Activated CD8-positive, alpha-beta memory T cell treated with anti-CD3 and anti-CD28 coated beads, Interleukin-2, amount 10 ng/mL, durations not matched to agents 7 days and 5 days (primary cell): Measurements from ENCODE around the gene TTC38. TPM values are rescaled to one million over a fixed set of nuclear protein-coding genes. Genes with fewer than 3 reads are reported as not detected.

Experiments used
- ATAC-seq: fragments of 150-1000 bp; cut with Tn5 transposase; one replicate; pipeline ENCODE4 v1.10.0; 2021; ENCODE audit warnings: moderate library complexity
- CTCF ChIA-PET: fragments of 350-600 bp; sonication (Branson Sonifier 250); formaldehyde crosslinking; loops from one replicate; lab custom pipeline; 2021; ENCODE audit warnings: antibody characterized with exemption; lab: Charles Lee
- DNase-seq: peaks from one replicate; pipeline ENCODE4 v3.0.0-alpha.2; 2020
- H3K27ac Mint-ChIP-seq: one replicate; pipeline ENCODE4 v1.8.0; 2021; ENCODE audit warnings: mild to moderate bottlenecking, mixed read lengths
- H3K27me3 Mint-ChIP-seq: one replicate; pipeline ENCODE4 v1.8.0; 2021; ENCODE audit warnings: mixed read lengths
- H3K36me3 Mint-ChIP-seq: one replicate; pipeline ENCODE4 v1.8.0; 2021; ENCODE audit warnings: mild to moderate bottlenecking, mixed read lengths
- H3K4me1 Mint-ChIP-seq: one replicate; pipeline ENCODE4 v1.8.0; 2021; ENCODE audit warnings: mixed read lengths
- H3K4me3 Mint-ChIP-seq: one replicate; pipeline ENCODE4 v1.8.0; 2021; ENCODE audit warnings: mild to moderate bottlenecking, moderate library complexity, mixed read lengths
- H3K9me3 Mint-ChIP-seq: one replicate; pipeline ENCODE4 v1.8.0; 2022; ENCODE audit warnings: low read depth, mixed read lengths
- total RNA-seq, 2 experiments: library from RNA; stranded (reverse); gene quantifications; one replicate each; pipeline ENCODE4 v1.2.3, GENCODE V29; 2021

TTC38 gene
- total RNA-seq, 2 experiments from 2014 or later = 35.3 to 37.1 TPM

DNA sequence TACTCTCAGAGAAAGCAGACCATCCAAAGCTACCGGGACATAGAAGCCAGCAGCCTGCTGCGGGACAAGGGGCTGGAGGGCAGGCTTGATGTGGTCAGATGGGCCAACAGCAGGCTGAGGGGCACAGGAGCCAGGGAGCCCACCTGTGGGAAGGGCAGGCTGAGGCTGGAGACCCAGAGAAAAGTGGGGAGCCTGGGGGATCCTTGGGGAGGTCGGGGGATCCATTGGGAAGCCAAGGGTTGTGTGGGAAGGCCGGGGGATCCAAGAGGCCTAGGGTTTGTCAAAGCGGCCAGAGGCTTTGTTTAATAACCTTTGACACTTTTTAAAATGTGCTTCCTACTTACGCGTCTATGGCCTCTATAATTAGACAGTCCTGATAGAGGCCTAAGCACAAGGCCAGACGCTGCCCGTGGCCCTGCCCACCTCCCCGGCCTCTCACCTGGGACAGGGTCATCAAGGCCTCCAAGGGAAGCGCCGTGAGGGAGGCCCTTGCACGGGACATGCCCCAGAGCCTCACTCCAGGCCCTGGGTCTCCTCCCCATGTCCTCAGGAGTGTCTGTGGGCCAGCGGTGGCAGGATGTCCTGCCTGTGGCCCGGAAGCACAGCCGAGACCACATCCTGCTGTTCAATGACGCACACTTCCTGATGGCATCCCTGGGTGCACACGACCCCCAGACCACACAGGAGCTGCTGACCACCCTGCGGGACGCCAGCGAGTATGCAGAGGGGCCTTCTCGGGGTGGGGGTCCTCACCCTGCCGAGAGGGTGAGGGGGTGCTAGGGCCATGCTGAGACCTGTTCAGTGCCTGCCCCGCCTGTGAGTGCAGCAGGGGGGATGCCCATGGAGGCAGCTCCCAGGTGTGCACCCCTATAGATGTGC lies 20.3 kb downstream of the TTC38 start:
- Mint-ChIP-seq H3K36me3 (peaks cover 57% of the 10 kb centered on the region), H3K27me3 (no peaks in the 10 kb centered on the region)
- CTCF ChIA-PET = interaction anchor here (0.9 to 1.8 kb wide), 4 partner anchors 9 to 282 kb away, joined by 3 to 6 read pairs (median 4); partner anchors contain the start of gene GTSE1

DNA sequence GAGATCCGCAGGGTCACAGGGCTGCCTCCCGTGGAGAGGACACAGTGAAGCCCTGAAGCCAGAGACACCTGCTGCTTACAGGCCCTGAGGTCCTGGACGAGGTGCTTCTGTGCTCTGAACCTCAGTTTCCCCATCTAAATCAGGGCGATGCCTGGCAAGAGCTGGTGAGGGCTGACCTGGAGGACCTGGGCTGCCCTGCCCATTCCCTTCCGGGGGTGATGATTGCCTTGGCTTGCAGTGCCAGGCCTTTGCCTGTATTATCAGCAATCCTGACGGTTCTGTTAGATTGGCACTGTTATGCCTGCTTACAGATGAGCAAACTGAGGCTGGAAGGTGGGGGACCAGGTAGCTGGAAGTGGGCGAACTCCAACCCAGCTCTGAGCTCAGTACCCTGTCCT lies 21.0 kb downstream of the TTC38 start:
- no peak for DNase-seq
- no peaks in the 10 kb centered on the region for H3K27me3 Mint-ChIP-seq
- H3K4me3 Mint-ChIP-seq = peak overlapping the region; percentile 83
- no peak for ATAC-seq
- peaks cover 55% of the 10 kb centered on the region for H3K4me1 Mint-ChIP-seq
- H3K9me3 Mint-ChIP-seq = peaks cover 2% of the 10 kb centered on the region
- CTCF ChIA-PET = interaction anchor here (0.9 to 1.8 kb wide), 3 partner anchors 12 to 283 kb away, joined by 3 to 6 read pairs (median 3); no protein-coding TSS in a partner anchor
- H3K27ac Mint-ChIP-seq = peak overlapping the region; percentile 96
- peaks cover 58% of the 10 kb centered on the region for H3K36me3 Mint-ChIP-seq

More for the DNA sequence above, 20.3 kb downstream of the TTC38 start:
- DNase-seq = peak; percentile 91
- peak overlapping the region; percentile 96 for H3K27ac Mint-ChIP-seq
- H3K4me1 Mint-ChIP-seq = peaks cover 48% of the 10 kb centered on the region
- peaks cover 2% of the 10 kb centered on the region for H3K9me3 Mint-ChIP-seq
- peak; percentile 88 for ATAC-seq
- peak overlapping the region; percentile 83 for H3K4me3 Mint-ChIP-seq

DNA sequence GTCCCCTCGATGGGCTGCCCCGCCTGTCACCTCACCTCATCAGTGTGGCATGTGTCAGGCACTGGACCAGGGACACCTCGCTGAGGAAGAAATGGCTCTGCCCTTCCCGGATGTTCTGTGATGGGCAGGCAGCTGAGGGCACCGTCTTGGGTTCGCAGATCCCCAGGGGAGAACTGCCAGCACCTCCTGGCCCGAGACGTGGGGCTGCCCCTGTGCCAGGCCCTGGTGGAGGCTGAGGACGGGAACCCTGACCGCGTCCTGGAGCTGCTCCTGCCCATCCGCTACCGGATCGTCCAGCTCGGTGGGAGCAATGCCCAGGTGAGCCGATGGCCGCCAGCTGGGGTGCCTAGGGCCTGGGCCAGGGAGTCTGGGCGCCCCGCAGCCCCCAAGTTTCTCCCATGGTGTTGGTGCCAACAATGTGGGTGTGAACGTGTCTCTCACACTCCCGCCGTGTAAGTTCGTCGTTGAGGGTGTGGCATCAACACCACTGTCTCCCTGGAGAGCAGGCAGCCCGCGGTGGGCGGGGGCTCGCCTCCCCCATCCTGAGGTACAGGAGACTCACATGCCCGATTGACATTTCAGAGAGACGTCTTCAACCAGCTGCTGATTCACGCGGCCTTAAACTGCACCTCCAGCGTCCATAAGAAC lies 21.6 kb downstream of the TTC38 start:
- no peaks in the 10 kb centered on the region for H3K27me3 Mint-ChIP-seq
- H3K4me3 Mint-ChIP-seq = no peak overlapping the region
- H3K9me3 Mint-ChIP-seq = peaks cover 2% of the 10 kb centered on the region
- DNase-seq (no peak), ATAC-seq (no peak)
- peaks cover 56% of the 10 kb centered on the region for H3K4me1 Mint-ChIP-seq
- H3K27ac Mint-ChIP-seq = peak overlapping the region; percentile 54
- H3K36me3 Mint-ChIP-seq = peaks cover 53% of the 10 kb centered on the region
- CTCF ChIA-PET = interaction anchor here (0.9 to 1.2 kb wide), 3 partner anchors 13 to 283 kb away, joined by 3 read pairs; partner anchors contain the start of gene TTC38

DNA sequence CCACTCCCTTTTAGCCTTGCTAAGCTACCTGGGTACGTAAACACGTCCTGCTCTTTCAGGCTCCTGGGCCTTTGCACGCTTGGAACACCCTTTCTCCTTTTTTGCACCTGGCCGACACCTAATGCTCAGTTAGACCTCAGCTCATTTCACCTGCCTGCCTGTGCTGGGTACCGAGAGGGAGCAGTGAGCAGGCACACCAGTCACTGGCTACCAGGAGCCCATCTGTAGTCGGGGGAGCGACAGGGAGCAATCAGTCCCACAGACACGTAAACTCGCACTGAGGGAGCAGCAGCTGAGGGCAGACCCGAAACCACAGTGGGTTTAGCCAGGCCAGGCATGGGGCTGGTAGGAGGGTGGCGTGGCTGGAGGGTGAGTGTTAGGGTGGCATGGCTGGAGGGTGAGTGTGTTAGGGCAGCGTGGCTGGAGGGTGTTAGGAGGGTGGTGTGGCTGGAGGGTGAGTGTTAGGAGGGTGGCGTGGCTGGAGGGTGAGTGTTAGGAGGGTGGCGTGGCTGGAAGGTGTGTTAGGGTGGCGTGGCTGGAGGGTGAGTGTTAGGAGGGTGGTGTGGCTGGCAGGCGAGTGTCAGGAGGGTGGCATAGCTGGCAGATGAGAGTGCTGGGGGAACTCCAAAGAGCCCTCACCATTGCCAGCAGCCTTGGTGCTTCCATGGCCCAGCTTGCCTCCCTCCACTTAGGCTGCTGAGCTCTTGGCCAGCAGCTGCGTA lies 22.5 kb downstream of the TTC38 start:
- Mint-ChIP-seq H3K27me3 (no peaks in the 10 kb centered on the region), H3K4me3 (no peak overlapping the region), H3K4me1 (peaks cover 62% of the 10 kb centered on the region), H3K9me3 (peaks cover 2% of the 10 kb centered on the region), H3K27ac (peak overlapping the region; percentile 47), H3K36me3 (peaks cover 49% of the 10 kb centered on the region)
- CTCF ChIA-PET = interaction anchor here (1.1 kb wide), 1 partner anchor 22 kb away, joined by 3 read pairs; the partner anchor contains the start of gene TTC38
- DNase-seq (no peak), ATAC-seq (no peak)

DNA sequence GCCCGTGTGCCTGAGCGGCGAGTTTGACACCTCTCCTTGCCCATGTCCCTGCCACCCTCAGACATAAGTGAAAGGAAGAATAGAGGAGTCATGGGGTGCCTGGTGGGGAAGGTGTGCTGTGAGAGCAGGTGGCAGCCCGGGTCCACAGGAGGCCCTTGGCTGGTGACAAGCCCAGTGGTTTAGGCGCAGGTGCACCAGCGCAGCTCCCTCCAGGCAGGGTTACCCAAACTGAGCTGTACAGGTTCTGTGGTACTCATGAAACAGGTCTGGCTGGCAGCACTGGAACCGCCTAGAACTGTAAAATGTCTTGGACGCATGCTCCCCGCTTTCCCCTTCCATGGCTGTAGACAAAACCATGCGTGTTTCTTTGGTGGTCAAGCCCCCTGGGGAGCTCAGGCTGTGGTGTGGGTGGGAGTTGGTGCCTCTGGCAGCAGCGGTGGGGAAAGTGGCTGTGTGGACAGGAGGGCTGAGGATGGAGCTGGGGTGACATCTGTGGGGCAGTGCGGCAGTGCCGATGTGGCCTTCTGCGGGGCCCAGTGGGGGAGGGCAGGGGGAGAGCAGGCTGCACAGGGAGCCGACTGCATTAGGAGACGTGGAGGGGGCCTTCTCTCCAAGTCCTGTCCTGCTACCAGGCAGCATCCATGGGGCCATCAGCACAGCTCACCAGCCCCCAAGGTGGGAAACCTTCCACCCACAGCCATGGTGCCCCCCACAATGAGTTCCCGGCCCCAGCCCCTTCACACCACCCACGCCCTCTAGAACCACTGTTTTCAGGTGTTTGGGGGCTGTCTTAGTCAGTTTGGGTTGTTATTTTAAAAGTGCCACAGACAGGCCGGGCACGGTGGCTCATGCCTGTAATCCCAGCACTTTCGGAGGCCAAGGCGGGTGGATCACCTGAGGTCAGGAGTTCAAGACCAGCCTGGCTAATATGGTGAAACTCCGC lies 23.3 kb downstream of the TTC38 start:
- H3K9me3 Mint-ChIP-seq = peaks cover 2% of the 10 kb centered on the region
- H3K4me1 Mint-ChIP-seq = peaks cover 70% of the 10 kb centered on the region
- no peaks in the 10 kb centered on the region for H3K27me3 Mint-ChIP-seq
- peak overlapping the region; percentile 57 for H3K27ac Mint-ChIP-seq
- CTCF ChIA-PET = no interaction called here
- no peak overlapping the region for H3K4me3 Mint-ChIP-seq
- DNase-seq (no peak), ATAC-seq (no peak)
- H3K36me3 Mint-ChIP-seq = peaks cover 40% of the 10 kb centered on the region

DNA sequence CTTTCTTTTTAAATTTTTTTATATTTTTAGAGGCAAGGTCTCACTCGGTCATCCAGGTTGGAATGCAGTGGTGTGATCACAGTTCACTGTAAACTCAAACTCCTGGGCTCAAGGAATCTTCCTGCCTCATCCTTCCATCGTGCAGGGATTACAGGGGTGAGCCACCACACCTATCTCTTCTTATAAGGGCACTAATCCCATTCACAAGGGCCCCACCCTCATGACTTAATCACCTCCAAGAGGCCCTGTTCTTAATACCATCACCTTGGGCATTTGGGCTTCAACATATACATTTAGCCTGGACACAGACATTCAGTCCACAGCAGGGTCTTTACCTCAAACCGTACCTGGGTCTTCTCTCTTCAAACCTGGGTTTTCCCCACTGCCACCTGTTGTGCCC lies 24.4 kb downstream of the TTC38 start:
- no peak overlapping the region for H3K4me3 Mint-ChIP-seq
- H3K27me3 Mint-ChIP-seq = no peaks in the 10 kb centered on the region
- peaks cover 69% of the 10 kb centered on the region for H3K4me1 Mint-ChIP-seq
- CTCF ChIA-PET = no interaction called here
- DNase-seq (no peak), ATAC-seq (no peak)
- H3K9me3 Mint-ChIP-seq = peaks cover 2% of the 10 kb centered on the region
- no peak overlapping the region for H3K27ac Mint-ChIP-seq
- H3K36me3 Mint-ChIP-seq = peaks cover 37% of the 10 kb centered on the region

DNA sequence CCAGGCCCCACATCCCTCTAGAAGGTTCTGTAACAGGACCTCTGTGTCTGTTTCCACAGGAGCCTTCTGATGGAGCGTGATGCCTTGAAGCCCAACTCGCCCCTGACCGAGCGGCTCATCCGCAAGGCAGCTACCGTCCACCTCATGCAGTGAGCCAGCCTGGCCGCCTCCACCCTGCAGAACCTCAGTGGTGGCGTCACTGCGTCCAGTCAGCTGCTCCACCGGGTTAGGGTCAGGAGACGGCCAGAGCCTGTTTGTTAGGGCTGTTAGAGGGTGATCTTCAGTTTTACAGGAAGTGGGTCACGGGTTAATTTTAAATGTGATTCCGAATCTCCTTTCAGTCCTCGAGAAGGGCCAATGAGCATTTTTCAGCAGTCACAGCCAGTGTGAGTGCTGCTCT lies 24.9 kb downstream of the TTC38 start:
- DNase-seq = no peak
- peaks cover 36% of the 10 kb centered on the region for H3K36me3 Mint-ChIP-seq
- no peaks in the 10 kb centered on the region for H3K27me3 Mint-ChIP-seq
- no peak overlapping the region for H3K4me3 Mint-ChIP-seq
- CTCF ChIA-PET = no interaction called here
- H3K27ac Mint-ChIP-seq = peak overlapping the region; percentile 66
- no peak for ATAC-seq
- H3K9me3 Mint-ChIP-seq = peaks cover 2% of the 10 kb centered on the region
- H3K4me1 Mint-ChIP-seq = peaks cover 69% of the 10 kb centered on the region

DNA sequence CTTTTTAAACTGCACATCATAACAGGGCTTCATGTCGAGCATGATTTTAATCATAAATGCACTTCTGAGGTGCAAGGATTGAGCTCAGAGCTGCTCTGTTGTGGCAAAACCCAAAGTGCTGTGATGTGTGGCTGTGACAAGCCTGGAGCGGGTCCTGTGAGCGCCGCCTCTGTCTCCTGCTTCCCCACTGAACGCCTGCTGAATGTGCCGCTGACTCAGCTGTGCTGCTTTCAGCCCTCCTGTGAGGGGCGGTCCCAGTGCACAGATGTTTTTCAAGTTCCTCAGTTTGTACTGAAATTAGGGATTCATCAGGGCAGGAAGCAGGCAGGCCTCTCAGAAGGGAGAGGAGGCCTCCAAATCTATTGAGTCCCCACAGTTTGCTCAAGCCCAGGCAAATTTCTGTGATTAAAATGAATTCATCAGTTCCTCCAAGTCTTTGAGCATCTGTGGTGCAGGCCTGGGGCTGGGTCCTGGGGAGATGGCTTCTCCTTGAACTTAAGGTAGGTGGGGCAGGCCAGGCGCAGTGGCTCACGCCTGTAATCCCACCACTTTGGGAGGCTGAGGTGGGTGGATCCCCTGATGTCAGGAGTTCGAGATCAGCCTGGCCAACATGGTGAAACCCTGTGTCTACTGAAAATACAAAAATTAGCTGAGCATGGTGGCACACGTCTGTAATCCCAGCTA lies 25.9 kb downstream of the TTC38 start:
- no peak overlapping the region for H3K4me3 Mint-ChIP-seq
- H3K27me3 Mint-ChIP-seq = no peaks in the 10 kb centered on the region
- DNase-seq (no peak), ATAC-seq (no peak)
- H3K36me3 Mint-ChIP-seq = peaks cover 37% of the 10 kb centered on the region
- peaks cover 67% of the 10 kb centered on the region for H3K4me1 Mint-ChIP-seq
- H3K27ac Mint-ChIP-seq = peak overlapping the region; percentile 66
- peaks cover 2% of the 10 kb centered on the region for H3K9me3 Mint-ChIP-seq
- CTCF ChIA-PET = no interaction called here

DNA sequence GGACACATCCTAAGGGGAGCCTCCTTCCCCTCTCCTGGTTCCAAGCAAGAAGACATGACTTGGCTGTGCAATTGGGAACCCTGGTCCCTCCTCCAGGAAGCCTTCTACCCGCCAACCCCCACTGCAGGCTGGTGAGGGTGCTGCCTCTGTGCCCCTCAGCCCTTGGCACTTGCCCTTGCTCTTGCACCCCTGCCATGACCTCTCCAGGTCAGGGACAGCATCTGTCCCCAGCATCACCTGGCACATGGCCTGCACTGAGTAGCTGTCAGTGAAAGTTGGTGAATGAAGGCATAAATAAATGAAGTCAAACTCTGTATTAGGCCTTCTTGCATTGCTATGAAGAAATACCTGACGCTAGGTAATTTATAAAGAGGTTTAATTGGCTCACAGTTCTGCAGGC lies 27.0 kb downstream of the TTC38 start:
- CTCF ChIA-PET = interaction anchor here (2.8 to 2.9 kb wide), 2 partner anchors 45 to 289 kb away, joined by 10 to 17 read pairs; partner anchors contain the start of gene CDPF1
- Mint-ChIP-seq H3K4me3 (peak overlapping the region; percentile 95), H3K4me1 (peaks cover 69% of the 10 kb centered on the region), H3K36me3 (peaks cover 46% of the 10 kb centered on the region), H3K27me3 (no peaks in the 10 kb centered on the region), H3K27ac (peak overlapping the region; percentile 97), H3K9me3 (peaks cover 2% of the 10 kb centered on the region)
- ATAC-seq (no peak), DNase-seq (no peak)

DNA sequence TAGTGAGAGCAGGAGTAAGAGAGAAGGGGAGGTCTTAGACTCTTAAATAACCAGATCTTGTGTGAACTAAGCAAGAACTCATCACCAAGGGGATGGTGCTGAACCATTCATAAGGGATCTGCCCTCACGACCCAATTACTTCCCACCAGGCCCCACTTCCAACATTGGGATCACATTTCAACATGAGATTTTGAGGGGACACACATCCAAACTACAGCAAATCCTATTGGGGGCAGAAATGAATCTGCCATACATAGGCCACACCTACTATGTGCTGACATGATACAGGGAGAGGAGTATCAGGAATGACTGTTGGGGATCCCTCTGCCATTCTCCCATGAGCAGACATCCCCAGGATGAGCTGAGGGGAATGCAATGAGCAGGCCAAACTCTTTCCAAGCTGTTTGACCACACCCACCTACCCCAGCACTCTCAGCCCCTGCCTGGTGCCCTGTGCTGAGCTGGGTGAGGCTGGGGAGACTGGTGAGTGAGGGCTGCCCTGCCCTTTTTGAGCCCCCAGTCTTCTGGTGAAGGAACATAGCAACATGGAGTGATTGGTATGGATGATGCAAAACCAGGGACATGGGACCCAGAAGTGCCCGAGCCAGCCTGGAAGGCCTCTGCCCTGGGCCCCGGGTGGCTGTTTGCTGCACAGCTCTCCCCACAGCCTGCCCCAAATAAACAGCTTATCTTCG lies 27.6 kb downstream of the TTC38 start:
- no peak for ATAC-seq
- DNase-seq = no peak
- Mint-ChIP-seq H3K36me3 (peaks cover 45% of the 10 kb centered on the region), H3K27ac (peak overlapping the region; percentile 97), H3K4me1 (peaks cover 64% of the 10 kb centered on the region), H3K4me3 (peak overlapping the region; percentile 95), H3K27me3 (no peaks in the 10 kb centered on the region), H3K9me3 (peaks cover 2% of the 10 kb centered on the region)
- CTCF ChIA-PET = interaction anchor here (1.1 to 2.9 kb wide), 6 partner anchors 10 to 289 kb away, joined by 3 to 19 read pairs (median 8); partner anchors contain the start of gene CDPF1
